GM18499 (cell line): ENCODE results near the gene MRFAP1L1.

Experiments
- ATAC-seq: cut with Tn5 transposase; IDR thresholded peaks from one replicate; pipeline ENCODE4 v1.9.1; 2021; ENCODE audit warnings: moderate number of reproducible peaks; ENCODE audit not compliant: insufficient read depth, unreplicated experiment

Gene MRFAP1L1

DNA sequence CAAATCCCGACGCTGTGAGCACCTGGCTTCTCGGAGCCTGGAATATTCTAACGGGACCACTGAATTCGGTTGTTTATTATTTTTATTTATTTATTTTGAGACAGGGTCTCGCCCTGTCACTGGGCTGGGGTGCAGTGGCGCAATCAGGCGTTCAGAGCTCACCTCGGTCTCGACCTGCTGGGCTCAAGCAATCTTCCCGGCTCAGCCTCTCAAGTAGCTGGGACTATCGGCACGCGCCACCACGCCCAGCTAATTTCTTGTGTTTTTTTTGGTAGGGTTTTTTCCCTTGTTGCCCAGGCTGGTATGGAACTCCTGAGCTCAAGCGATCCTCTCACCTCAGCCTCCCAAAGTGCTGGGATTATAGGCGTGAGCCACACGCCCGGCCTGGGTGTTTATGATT is 37.5 kb downstream of the MRFAP1L1 start:
- ATAC-seq: no peak

- ATAC-seq: no peak
Observed at GRCh38 chr4:6671648-6672047, 38.0 kb downstream of the MRFAP1L1 start.

DNA sequence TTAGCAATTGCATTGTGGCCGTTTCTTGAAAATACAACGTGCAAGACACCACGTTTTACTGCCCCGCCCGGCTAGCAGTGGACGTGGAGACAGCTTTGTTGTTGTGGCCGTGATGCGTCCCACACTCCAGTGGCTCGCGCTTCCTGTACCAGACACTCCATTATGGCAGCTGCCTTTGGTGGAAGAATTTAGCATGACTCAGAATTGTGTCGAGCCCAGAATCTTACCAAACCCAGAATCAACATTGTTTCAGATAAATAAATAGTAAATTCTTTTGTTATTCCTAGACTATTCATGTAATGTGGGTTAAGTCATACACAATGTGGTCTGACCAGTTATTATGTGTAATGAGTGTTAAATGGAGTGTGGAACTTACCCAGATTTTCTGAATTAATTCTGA is 41.3 kb downstream of the MRFAP1L1 start:
- ATAC-seq: no peak

DNA sequence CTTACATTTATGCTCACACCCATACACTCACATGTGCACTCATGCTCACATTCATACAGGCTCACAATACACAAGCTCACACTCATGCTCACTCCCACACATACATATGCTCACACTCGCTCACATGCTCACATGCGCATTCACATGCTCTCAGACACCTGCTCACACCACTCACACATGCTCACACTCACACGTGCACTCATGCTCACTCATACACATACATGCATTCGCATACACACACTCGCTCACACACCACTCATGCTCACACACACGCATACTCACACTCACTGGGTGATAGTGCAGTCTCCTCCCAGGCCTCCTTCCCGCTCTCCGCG is 44.4 kb downstream of the MRFAP1L1 start:
- no peak for ATAC-seq

DNA sequence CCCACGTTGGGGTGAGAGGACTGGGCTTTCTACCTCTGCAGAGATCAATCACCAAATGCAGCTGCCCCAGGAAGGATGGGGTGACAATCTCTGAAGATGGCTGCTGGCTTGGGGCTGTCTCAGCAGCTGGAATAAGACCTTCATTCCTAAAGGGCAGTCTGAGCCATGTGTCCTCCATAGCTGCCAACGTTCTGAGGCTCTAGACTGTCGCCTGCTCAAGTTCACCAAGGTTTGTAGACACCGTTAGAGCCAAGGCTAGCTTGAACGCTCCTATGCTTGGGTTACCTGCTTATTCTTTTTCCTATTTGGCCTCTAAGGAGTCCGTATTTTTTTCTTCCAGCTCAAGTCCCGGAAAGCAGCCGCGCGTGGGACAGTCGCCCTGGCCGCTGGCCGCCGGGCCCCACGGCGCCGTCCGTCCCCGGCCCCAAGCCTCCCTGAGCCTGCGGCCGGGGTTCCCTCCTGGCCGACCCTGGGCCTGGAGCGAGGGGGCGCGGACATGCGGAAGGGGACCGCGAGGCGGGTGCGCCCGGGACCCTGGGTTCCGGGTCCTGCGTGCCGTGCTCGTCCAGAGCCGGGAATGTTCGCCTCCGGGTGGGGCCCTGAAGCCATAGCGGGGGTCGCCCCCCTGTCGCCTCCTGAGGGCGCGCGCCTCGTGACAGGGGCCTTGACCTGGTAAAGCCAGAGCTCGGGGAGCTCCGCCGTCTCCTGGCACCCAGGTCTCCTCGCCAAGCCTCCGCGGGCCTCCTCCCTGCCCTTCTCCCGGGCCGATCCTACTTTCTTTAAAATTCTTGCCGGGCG is 45.9 kb downstream of the MRFAP1L1 start:
- ATAC-seq: no peak

DNA sequence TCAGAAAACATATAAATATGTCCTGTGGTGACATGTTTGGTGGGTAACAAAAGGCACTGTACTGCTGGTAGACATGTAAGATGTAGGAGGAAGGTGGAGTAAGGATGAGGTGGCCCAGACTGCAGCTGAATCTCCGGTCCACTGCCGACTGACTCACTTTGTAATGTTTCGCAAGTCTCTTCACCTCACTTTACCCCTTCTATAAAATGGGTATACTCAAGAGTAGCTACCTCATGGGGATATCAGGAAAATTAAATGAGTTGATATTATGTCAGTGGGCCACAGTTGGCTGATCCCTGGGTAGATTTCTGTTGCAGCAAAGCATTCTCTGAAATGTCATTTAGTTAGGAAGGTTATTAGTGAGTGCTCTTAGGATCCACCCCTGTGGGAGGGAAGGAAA is 47.1 kb downstream of the MRFAP1L1 start:
- no peak for ATAC-seq

- ATAC-seq: no peak
Observed at GRCh38 chr4:6660430-6660829, 49.2 kb downstream of the MRFAP1L1 start.

DNA sequence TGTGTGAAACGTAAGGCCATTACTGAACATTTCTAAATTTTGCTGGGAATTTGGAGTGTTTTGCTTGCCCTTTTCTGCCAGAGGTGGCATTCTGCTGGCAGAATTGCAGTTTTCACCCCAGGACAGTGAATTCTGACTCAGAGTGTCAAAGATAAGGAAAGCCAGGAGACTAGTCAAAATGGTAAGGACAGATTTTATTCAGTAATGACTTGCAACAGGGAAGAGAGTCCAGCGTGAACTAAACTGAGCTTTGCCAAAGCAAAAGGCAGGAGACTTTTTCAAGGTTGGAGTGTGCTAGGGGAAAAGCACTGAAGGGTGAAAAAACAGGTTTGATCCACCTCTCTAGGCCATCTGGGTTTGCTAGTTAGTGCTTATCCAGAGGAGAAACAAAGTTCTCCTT is 49.8 kb downstream of the MRFAP1L1 start:
- ATAC-seq: no peak

- ATAC-seq: no peak
Observed at GRCh38 chr4:6658597-6659075, 51.0 kb downstream of the MRFAP1L1 start.

- ATAC-seq: no peak
Observed at GRCh38 chr4:6658209-6658595, 51.5 kb downstream of the MRFAP1L1 start.
